Fibroblast of lung (primary cell): ENCODE data around the gene SELENOS.

Experiments used
- EZH2 ChIP-seq: IDR thresholded peaks from 2 replicates; pipeline ENCODE4 v1.5.1; 2012; ENCODE audit warnings: low read length, control low read depth, mild to moderate bottlenecking; ENCODE audit errors: missing control alignments
- TF ChIP-seq, protein P1 (sequence below), 2 donors: IDR thresholded peaks in 1 of 2; conservative IDR thresholded peaks in 1 of 2; 1 replicate in 1 of 2; 2 replicates in 1 of 2; pipeline ENCODE4 v1.5.1; 2011 to 2012; ENCODE audit warnings: low read length in 2 of 2, control low read depth in 1 of 2, inconsistent platforms in 1 of 2, low read depth in 1 of 2, mild to moderate bottlenecking in 1 of 2

DNA sequence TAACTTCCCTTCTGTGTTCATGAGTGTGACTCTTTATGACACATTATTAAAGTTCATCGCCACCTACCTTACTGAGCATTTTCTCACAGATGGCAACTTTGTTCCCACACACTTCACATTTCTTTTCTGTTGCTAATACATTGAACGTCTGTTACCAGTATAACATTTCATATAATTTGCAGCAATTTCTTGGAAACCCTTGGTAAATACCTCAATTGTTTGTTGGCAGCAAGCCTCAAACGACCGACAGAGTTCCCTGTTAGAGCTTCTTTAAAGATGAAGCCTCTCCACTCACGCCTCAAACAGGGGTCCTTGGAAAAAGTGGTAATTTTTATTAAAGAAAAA, 22.3 kb downstream of the SELENOS start:
- TF ChIP-seq, protein P1, sequence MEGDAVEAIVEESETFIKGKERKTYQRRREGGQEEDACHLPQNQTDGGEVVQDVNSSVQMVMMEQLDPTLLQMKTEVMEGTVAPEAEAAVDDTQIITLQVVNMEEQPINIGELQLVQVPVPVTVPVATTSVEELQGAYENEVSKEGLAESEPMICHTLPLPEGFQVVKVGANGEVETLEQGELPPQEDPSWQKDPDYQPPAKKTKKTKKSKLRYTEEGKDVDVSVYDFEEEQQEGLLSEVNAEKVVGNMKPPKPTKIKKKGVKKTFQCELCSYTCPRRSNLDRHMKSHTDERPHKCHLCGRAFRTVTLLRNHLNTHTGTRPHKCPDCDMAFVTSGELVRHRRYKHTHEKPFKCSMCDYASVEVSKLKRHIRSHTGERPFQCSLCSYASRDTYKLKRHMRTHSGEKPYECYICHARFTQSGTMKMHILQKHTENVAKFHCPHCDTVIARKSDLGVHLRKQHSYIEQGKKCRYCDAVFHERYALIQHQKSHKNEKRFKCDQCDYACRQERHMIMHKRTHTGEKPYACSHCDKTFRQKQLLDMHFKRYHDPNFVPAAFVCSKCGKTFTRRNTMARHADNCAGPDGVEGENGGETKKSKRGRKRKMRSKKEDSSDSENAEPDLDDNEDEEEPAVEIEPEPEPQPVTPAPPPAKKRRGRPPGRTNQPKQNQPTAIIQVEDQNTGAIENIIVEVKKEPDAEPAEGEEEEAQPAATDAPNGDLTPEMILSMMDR (conservative IDR thresholded peaks at IDR 0.05 in 1 of 2, IDR thresholded peaks at IDR 0.05 in 1 of 2; ENCODE audit: low read depth in 1 of 2, low read length in 2 of 2): no peak
- no peak for TF ChIP-seq EZH2
